SK-N-DZ (cell line): ENCODE data around the gene ANP32B. TPM values are rescaled to one million over a fixed set of nuclear protein-coding genes. Genes with fewer than 3 reads are reported as not detected.
A peak's percentile ranks its signal among the peaks of the same experiment; 100 is the strongest.
"Not testable (repeated sequence)": the region's sequence is repeated elsewhere in the genome, so short reads cannot be mapped to it uniquely, and the experiment has no call there.

Source experiments
- DNase-seq: peaks from one replicate; pipeline ENCODE4 v3.0.0-alpha.2; 2015; ENCODE audit warnings: low spot score
- polyA plus RNA-seq, 2 experiments: library from polyadenylated mRNA; depleted of rRNA; stranded (reverse); fragments of >200 nt; gene quantifications; 2 replicates each; pipeline ENCODE4 v1.2.3, GENCODE V29; 2014

ANP32B gene
- polyA plus RNA-seq (2014; cell fraction: cytosol; rRNA removed) = 9.9 and 12.2 TPM in 2 replicates
- polyA plus RNA-seq (2014; cell fraction: nucleus; rRNA removed) = 5.8 and 17.1 TPM in 2 replicates

DNA sequence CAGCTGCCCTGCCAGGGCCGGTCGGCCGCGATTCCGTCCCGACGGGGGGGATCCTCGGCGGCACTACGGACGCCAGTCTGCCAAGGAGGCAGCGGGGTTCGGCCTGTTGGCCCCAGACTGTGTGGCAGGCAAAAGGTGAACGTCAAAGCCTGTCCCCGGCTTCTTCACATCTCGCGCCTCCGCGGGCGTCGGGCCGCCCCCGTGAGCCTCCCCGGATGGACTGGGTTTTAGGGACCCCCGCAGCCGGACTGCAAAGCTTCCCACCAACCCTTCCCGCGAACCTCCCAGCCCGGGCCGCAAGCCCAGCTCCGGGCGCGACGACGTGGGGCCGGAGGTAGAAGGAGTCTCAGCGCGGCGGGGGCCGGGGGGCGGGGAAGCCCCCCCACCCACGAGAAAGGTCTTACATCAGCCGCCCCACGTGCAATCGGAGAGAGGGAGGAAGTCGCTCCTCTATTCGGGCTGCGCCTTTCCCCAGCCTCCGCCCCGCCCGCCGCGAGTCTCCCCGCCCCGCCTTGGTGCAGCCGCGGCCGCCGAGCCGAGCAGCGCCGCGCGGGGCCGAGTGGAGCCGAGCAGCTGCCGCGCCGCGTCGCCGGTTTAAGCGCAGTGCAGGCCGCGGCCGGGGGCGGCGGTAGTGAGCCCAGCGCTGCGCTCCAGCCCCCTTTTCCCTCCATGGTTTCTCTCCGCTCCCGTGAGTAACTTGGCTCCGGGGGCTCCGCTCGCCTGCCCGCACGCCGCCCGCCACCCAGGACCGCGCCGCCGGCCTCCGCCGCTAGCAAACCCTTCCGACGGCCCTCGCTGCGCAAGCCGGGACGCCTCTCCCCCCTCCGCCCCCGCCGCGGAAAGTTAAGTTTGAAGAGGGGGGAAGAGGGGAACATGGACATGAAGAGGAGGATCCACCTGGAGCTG, at the start of gene ANP32B:
TSS of gene ANP32B (plus strand) at position 659 of the 906 bp plus-strand sequence. CDS start at position 874, 215 bp downstream.
- DNase-seq = peak; percentile 84

- no peak for DNase-seq
Observed at GRCh38 chr9:97934321-97935115, 48.6 kb upstream of the ANP32B start.

- no peak for DNase-seq
Observed at GRCh38 chr9:97935276-97935675, 47.9 kb upstream of the ANP32B start.

GRCh38 chr9:97936998-97937397, 46.1 kb upstream of the ANP32B start:
- DNase-seq = no peak

DNA sequence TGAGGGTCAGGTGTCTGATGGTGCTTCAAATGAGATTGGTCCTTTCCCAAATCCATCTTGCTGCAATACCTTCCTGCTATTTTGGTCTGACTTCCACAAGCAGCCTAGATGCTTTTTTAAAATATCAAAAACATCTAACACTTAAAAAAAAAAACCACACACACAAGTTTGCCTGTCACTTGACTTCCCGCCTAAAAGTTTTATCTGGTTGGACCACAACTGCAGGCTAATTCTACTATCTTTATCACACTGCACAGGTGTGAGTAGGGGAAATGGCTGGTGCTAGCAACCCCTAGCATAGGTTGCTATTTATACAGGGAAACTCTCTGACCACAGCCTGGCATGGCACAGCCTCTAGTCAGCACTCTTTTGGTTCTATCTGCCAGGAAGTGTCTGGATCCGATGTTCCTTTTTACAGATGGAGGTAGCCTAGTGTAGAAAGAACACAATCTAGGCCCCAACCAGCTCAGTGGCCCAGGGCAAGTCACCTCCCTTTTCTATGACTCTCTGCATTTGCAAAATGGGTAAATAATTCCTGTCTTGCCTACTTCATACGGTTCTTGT, 45.0 kb upstream of the ANP32B start, which contains the start of gene HEMGN:
TSS of gene HEMGN (minus strand) at position 92 of the 564 bp plus-strand sequence. CDS start at position 56, 36 bp downstream.
- DNase-seq = no peak

GRCh38 chr9:97940233-97940632, 42.9 kb upstream of the ANP32B start:
- DNase-seq = no peak

GRCh38 chr9:97940741-97941140, 42.4 kb upstream of the ANP32B start:
- DNase-seq = no peak

GRCh38 chr9:97941323-97941722, 41.8 kb upstream of the ANP32B start:
- no peak for DNase-seq

- DNase-seq = no peak
Observed at GRCh38 chr9:97943308-97943855, 39.8 kb upstream of the ANP32B start.

- no peak for DNase-seq
Observed at GRCh38 chr9:97944612-97945011, 38.5 kb upstream of the ANP32B start.

GRCh38 chr9:97945470-97945869, 37.7 kb upstream of the ANP32B start:
- not testable (repeated sequence) for DNase-seq

GRCh38 chr9:97947094-97947493, 36.0 kb upstream of the ANP32B start:
- not testable (repeated sequence) for DNase-seq

GRCh38 chr9:97950873-97951272, 32.3 kb upstream of the ANP32B start:
- DNase-seq = not testable (repeated sequence)

DNA sequence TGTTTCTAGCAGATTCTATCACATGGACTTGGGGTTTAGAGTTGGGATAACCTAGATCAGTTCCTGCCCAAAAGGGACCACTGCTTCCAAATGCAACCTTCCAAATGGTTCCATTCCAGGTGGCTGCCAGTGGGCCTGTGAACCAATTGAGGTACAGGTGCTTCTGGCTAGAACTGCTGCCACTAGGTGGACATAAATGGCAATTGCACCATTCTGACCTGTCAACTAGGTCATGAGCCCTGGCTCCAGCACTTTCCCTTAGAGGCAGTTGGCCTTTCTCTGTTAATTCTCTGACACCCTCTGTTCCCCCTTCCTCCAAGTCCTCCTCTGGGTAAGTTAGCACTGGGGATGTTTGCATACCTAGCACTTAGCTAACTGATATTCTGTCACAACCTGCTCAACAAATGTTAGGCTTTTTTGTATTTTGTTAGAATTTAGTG, 28.6 kb upstream of the ANP32B start:
- DNase-seq = peak; percentile 50

DNA sequence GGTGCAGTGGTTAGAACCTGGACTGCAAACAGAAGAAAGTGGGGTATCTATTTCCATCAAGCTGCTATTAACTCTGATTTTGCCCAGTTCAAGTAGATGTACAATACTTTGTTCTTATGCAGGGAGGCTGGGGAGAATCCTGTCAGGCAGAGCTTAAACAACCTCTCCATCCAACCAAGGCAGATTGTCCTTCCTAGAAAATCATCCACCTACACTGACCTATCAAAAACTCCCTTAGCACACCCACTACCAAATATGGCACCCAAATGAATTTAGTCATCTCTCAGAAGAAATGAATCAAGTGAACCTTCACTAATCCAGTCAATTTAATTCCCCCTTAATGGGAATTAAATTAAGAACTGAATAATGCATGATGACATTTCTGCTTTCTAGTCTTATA, 26.8 kb upstream of the ANP32B start:
- no peak for DNase-seq

DNA sequence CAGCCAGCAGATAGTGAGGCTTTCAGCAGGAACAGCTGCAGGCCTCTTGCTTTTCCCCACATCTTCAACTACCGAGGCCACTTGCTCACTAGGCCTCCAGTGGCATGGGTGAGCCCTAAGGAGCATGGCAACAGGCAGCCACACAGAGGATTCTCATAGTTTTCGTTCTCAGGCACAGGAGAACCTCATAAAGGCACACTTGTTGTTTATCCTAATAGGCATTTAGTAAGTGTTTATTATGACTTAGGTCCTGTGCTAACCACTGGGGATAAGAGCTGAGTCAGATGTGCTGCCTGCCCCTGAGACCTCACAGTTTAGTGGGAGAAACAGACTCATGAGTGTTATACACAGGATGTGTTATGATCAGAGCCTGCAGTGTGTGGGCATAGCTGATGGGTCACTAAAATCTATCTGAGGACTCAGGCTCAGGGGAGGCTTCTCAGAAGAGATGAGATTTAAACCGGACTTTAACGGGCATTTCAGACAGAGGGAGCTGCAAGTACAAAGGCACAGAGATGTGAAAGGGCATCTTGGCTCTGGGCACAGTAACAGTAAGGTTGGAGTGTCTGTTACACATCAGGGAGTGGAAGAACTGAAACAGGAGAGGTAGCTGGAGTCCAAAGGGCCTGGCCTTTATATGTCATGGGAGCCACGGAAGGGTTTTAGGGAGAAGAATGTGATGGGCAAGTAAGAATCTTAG, 24.2 kb upstream of the ANP32B start:
- DNase-seq = no peak

DNA sequence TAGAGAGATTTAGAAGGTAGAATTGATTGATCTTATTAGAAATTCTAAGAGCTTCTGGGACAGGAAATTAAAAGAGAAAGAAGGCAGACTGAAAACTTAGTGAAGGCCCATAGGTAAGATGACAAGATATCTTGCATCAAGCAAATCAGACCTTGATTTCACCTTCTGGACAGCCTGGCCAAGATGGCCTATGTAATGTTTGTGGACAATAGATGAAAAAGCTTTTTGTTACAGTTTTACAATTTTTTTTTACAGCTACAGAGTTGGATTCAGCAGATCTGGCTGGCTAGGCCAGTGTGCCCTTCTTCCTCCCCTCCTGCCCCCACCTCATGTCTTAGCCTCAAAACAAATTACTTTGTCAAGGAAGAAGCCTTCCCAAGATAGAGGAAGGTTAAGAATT, 23.6 kb upstream of the ANP32B start:
- no peak for DNase-seq

GRCh38 chr9:97960678-97961328, 22.3 kb upstream of the ANP32B start:
- DNase-seq = not testable (repeated sequence)

DNA sequence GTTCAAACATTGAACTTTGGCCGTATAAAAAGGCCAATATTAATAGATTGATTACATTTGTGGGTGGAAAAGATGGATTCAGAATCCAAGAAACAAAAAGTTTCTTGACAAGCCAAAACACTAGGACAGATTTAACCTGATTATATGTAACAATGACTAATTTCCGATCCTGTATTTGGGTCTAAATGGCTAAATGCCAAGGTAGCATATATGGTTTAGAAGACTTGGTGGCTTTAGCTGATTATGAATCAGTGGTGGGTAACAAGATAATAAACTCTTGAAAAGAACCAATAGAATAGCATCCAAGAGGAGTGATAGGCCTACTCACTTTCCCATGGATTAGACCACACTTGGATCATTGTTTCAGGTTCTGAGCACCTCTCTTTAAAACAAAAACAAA, 21.8 kb upstream of the ANP32B start:
- DNase-seq = no peak

GRCh38 chr9:97962136-97962535, 21.0 kb upstream of the ANP32B start:
- DNase-seq = no peak
